Lower leg skin (tissue), 4 donors: ENCODE measurements around the gene LIMS2. TPM values are rescaled to one million over a fixed set of nuclear protein-coding genes. Genes with fewer than 3 reads are reported as not detected.

Experiments
- DNase-seq, 2 donors: peaks; one replicate each; pipeline ENCODE4 v3.0.0-alpha.2; 2019; ENCODE audit warnings: low spot score in 2 of 2
- H3K4me3 ChIP-seq: fragments of 200-600 bp; sonication (generic); 2 replicates; pipeline ENCODE4 v1.5.1; 2017; ENCODE audit warnings: mild to moderate bottlenecking, low read depth; ENCODE audit not compliant: poor library complexity, severe bottlenecking
- CTCF ChIP-seq, 3 donors: fragments of 450-650 bp; IDR thresholded peaks; one replicate each; pipeline ENCODE4 v1.5.1; 2016; ENCODE audit warnings: antibody characterized with exemption in 3 of 3, mild to moderate bottlenecking in 3 of 3, moderate library complexity in 2 of 3
- POLR2A ChIP-seq, 2 donors: fragments of 450-650 bp; IDR thresholded peaks; one replicate each; pipeline ENCODE4 v1.6.1; 2016 to 2017; ENCODE audit warnings: antibody characterized with exemption in 2 of 2, mild to moderate bottlenecking in 1 of 2, moderate library complexity in 1 of 2
- WGBS, 2 donors: methylation state at CpG; one replicate each; pipeline ENCODE4 v1.1.5; 2018; 5-methylcytosine and 5-hydroxymethylcytosine counted together
- intact Hi-C: fragments of 100-400 bp; cut with DNase I; formaldehyde crosslinking; loops from one replicate; pipeline ENCODE4 v1.15.0; 2023; ENCODE audit warnings: low total_unique reads
- total RNA-seq, 4 donors: library from RNA; depleted of rRNA; stranded (reverse); fragments of >200 nt; gene quantifications; one replicate each; pipeline ENCODE4 v1.1.0, GENCODE V29; 2016

The LIMS2 gene
- total RNA-seq, 4 donors from 2014 or later: 7.5 to 19.4 (median 11.4) TPM

GRCh38 chr2:127641133-127641532 is 34.2 kb downstream of the LIMS2 start:
- 57 to 87% methylated on average over 2 to 3 of the region's 6 CpGs for WGBS, 2 donors
- DNase-seq: no peak
- intact Hi-C loops: no loop called here
- no peak overlapping the region for H3K4me3 ChIP-seq
- no peak for TF ChIP-seq POLR2A (IDR thresholded peaks at IDR 0.05)
- TF ChIP-seq CTCF (IDR thresholded peaks at IDR 0.05): no peak

- WGBS, 2 donors: 83 to 85% methylated on average over 20 to 25 of the region's 25 CpGs
- no peak for TF ChIP-seq POLR2A (IDR thresholded peaks at IDR 0.05)
- TF ChIP-seq CTCF (IDR thresholded peaks at IDR 0.05): no peak
- DNase-seq: no peak
- intact Hi-C loops: no loop called here
- no peak overlapping the region for H3K4me3 ChIP-seq
Measured at GRCh38 chr2:127640082-127641072, 35.0 kb downstream of the LIMS2 start.

- no peak for DNase-seq
- H3K4me3 ChIP-seq: no peak overlapping the region
- intact Hi-C loops: no loop called here
- 82 to 86% methylated on average over 13 of the region's 13 CpGs for WGBS, 2 donors
- TF ChIP-seq POLR2A (IDR thresholded peaks at IDR 0.05) (no peak), CTCF (IDR thresholded peaks at IDR 0.05) (no peak)
Measured at GRCh38 chr2:127639111-127639474, 36.2 kb downstream of the LIMS2 start.

GRCh38 chr2:127638361-127639110 is 36.8 kb downstream of the LIMS2 start:
- intact Hi-C loops: no loop called here
- H3K4me3 ChIP-seq: no peak overlapping the region
- DNase-seq: no peak

GRCh38 chr2:127637725-127638252 is 37.5 kb downstream of the LIMS2 start:
- intact Hi-C loops: no loop called here
- no peak for DNase-seq
- TF ChIP-seq CTCF (IDR thresholded peaks at IDR 0.05) (no peak), POLR2A (IDR thresholded peaks at IDR 0.05) (no peak)
- WGBS, 2 donors: 32 to 34% methylated on average over 8 of the region's 8 CpGs
- no peak overlapping the region for H3K4me3 ChIP-seq

More at GRCh38 chr2:127638361-127639110, 36.8 kb downstream of the LIMS2 start:
- WGBS, 2 donors: 77% methylated on average over 19 to 23 of the region's 23 CpGs
- TF ChIP-seq CTCF (IDR thresholded peaks at IDR 0.05) (no peak), POLR2A (IDR thresholded peaks at IDR 0.05) (no peak)
